Neural cell (in vitro differentiated cells): ENCODE measurements around the gene TMEM259. TPM values are rescaled to one million over a fixed set of nuclear protein-coding genes. Genes with fewer than 3 reads are reported as not detected.

Experiments used
- H2AFZ ChIP-seq: fragments of 200-600, 300-800 bp; sonication (generic), shearing (Covaris generic); 2 replicates; pipeline ENCODE4 v1.6.0; 2014; ENCODE audit warnings: low read depth, mild to moderate bottlenecking, antibody characterized with exemption, low read length, moderate library complexity
- H3F3A ChIP-seq: fragments of 200-600 bp; shearing (Covaris generic); 2 replicates; pipeline ENCODE4 v1.6.1; 2016; ENCODE audit warnings: mild to moderate bottlenecking, moderate library complexity, mixed read lengths, antibody characterized with exemption, low read length; ENCODE audit not compliant: insufficient read depth, poor library complexity, severe bottlenecking
- H3K27ac ChIP-seq: fragments of 200-600, 300-800 bp; sonication (generic), shearing (Covaris generic); 2 replicates; pipeline ENCODE4 v1.5.1; 2014; ENCODE audit warnings: mild to moderate bottlenecking, low read length, moderate library complexity
- H3K27me3 ChIP-seq: fragments of 300-800, 200-600 bp; sonication (generic), shearing (Covaris generic); 2 replicates; pipeline ENCODE4 v1.6.0; 2014; ENCODE audit warnings: mild to moderate bottlenecking, low read depth, low read length, moderate library complexity; ENCODE audit not compliant: insufficient read depth
- H3K36me3 ChIP-seq: fragments of 300-800, 200-600 bp; sonication (generic), shearing (Covaris generic); 2 replicates; pipeline ENCODE4 v1.5.1; 2014; ENCODE audit warnings: mild to moderate bottlenecking, antibody characterized with exemption, low read length, moderate library complexity; ENCODE audit not compliant: insufficient read depth
- H3K4me2 ChIP-seq: fragments of 300-800, 200-600 bp; sonication (generic), shearing (Covaris generic); 2 replicates; pipeline ENCODE4 v1.6.0; 2014; ENCODE audit warnings: mild to moderate bottlenecking, low read length
- H3K4me3 ChIP-seq: fragments of 300-800, 200-600 bp; sonication (generic), shearing (Covaris generic); 2 replicates; pipeline ENCODE4 v1.5.1; 2014; ENCODE audit warnings: mild to moderate bottlenecking, low read length, moderate library complexity
- H3K79me2 ChIP-seq: fragments of 200-600 bp; shearing (Covaris generic); replicated peaks from 2 replicates; pipeline ENCODE4 v1.6.0; 2014; ENCODE audit warnings: mild to moderate bottlenecking, low read length, moderate library complexity; ENCODE audit not compliant: insufficient read depth
- H3K9ac ChIP-seq: fragments of 300-800, 200-600 bp; sonication (generic), shearing (Covaris generic); 2 replicates; pipeline ENCODE4 v1.6.1; 2016; ENCODE audit warnings: mild to moderate bottlenecking, low read length, mixed read lengths
- H3K9me2 ChIP-seq: fragments of 200-600 bp; shearing (Covaris generic); 2 replicates; pipeline ENCODE4 v1.6.1; 2016; ENCODE audit warnings: mild to moderate bottlenecking, low read length, mixed read lengths; ENCODE audit not compliant: insufficient read depth
- H3K9me3 ChIP-seq: fragments of 200-600, 300-800 bp; sonication (generic), shearing (Covaris generic); 2 replicates; pipeline ENCODE4 v1.6.1; 2016; ENCODE audit warnings: mild to moderate bottlenecking, mixed run types, low read length, moderate library complexity, mixed read lengths
- H4K20me1 ChIP-seq: fragments of 200-600 bp; shearing (Covaris generic); 2 replicates; pipeline ENCODE4 v1.6.1; 2016; ENCODE audit warnings: mild to moderate bottlenecking, mixed run types; ENCODE audit not compliant: insufficient read depth
- CTCF ChIP-seq: fragments of 450-650 bp; IDR thresholded peaks from 2 replicates; pipeline ENCODE4 v1.5.1; 2014; ENCODE audit warnings: antibody characterized with exemption, mild to moderate bottlenecking, moderate library complexity; ENCODE audit not compliant: poor library complexity, severe bottlenecking
- EP300 ChIP-seq: fragments of 450-650 bp; conservative IDR thresholded peaks from 2 replicates; pipeline ENCODE4 v1.6.1; 2014; ENCODE audit warnings: antibody characterized with exemption, mild to moderate bottlenecking, moderate library complexity; ENCODE audit not compliant: poor library complexity, severe bottlenecking
- EZH2 ChIP-seq: fragments of 200-600, 300-800 bp; shearing (Covaris generic), sonication (generic); IDR thresholded peaks from 2 replicates; pipeline ENCODE4 v1.6.1; 2014; ENCODE audit warnings: antibody characterized with exemption, low read length, borderline replicate concordance, mild to moderate bottlenecking; ENCODE audit not compliant: insufficient read depth, poor library complexity, severe bottlenecking
- MXI1 ChIP-seq: fragments of 450-650 bp; conservative IDR thresholded peaks from 2 replicates; pipeline ENCODE4 v1.6.1; 2014; ENCODE audit warnings: antibody characterized with exemption, mild to moderate bottlenecking; ENCODE audit not compliant: poor library complexity, severe bottlenecking
- POLR2AphosphoS5 ChIP-seq: IDR thresholded peaks from 2 replicates; pipeline ENCODE4 v1.6.1; 2012
- RAD21 ChIP-seq: fragments of 450-650 bp; conservative IDR thresholded peaks from 2 replicates; pipeline ENCODE4 v1.6.1; 2014; ENCODE audit warnings: antibody characterized with exemption, mild to moderate bottlenecking, moderate library complexity
- REST ChIP-seq: IDR thresholded peaks from 2 replicates; pipeline ENCODE4 v1.6.1; 2012; ENCODE audit warnings: borderline replicate concordance
- SMC3 ChIP-seq: fragments of 450-650 bp; conservative IDR thresholded peaks from 2 replicates; pipeline ENCODE4 v1.6.1; 2014; ENCODE audit warnings: antibody characterized with exemption, mild to moderate bottlenecking, moderate library complexity; ENCODE audit not compliant: poor library complexity
- TAF1 ChIP-seq: IDR thresholded peaks from 2 replicates; pipeline ENCODE4 v1.6.1; 2012; ENCODE audit warnings: low read depth
- polyA plus RNA-seq: library from polyadenylated mRNA; depleted of rRNA; stranded (reverse); fragments of >200 nt; gene quantifications from 2 replicates; pipeline ENCODE4 v1.2.3, GENCODE V29; 2014

TMEM259 gene
- polyA plus RNA-seq, 1 donor from 2014 or later: 176 TPM

GRCh38 chr19:972281-972680, 48.6 kb downstream of the TMEM259 start:
- H2AFZ ChIP-seq: no peak overlapping the region
- H3K36me3 ChIP-seq: peaks cover 10% of the 10 kb centered on the region
- no peaks in the 10 kb centered on the region for H3K27me3 ChIP-seq
- H3K27ac ChIP-seq: no peak overlapping the region
- no peaks in the 10 kb centered on the region for H3K9me2 ChIP-seq
- H3K9me3 ChIP-seq: no peaks in the 10 kb centered on the region
- no peaks in the 10 kb centered on the region for H3K79me2 ChIP-seq
- no peaks in the 10 kb centered on the region for H4K20me1 ChIP-seq
- H3K4me3 ChIP-seq: no peak overlapping the region
- no peaks in the 10 kb centered on the region for H3F3A ChIP-seq
- no peak for TF ChIP-seq REST
- TF ChIP-seq MXI1: no peak
- TF ChIP-seq RAD21: no peak
- TF ChIP-seq POLR2AphosphoS5: no peak
- no peak for TF ChIP-seq CTCF
- no peak for TF ChIP-seq EP300
- no peak for TF ChIP-seq SMC3
- TF ChIP-seq EZH2: no peak
- no peak for TF ChIP-seq TAF1
- no peak overlapping the region for H3K4me2 ChIP-seq
- no peak overlapping the region for H3K9ac ChIP-seq

GRCh38 chr19:971795-972194, 49.1 kb downstream of the TMEM259 start:
- Histone ChIP-seq H3K4me2 (no peak overlapping the region), H4K20me1 (no peaks in the 10 kb centered on the region), H3K27ac (no peak overlapping the region), H3K9ac (no peak overlapping the region), H3K9me3 (no peaks in the 10 kb centered on the region), H3F3A (no peaks in the 10 kb centered on the region), H3K9me2 (no peaks in the 10 kb centered on the region), H3K4me3 (no peak overlapping the region), H2AFZ (no peak overlapping the region), H3K79me2 (no peaks in the 10 kb centered on the region), H3K27me3 (no peaks in the 10 kb centered on the region), H3K36me3 (peaks cover 12% of the 10 kb centered on the region)
- no peak for TF ChIP-seq REST
- TF ChIP-seq SMC3: no peak
- TF ChIP-seq EP300: no peak
- no peak for TF ChIP-seq EZH2
- TF ChIP-seq MXI1: no peak
- no peak for TF ChIP-seq POLR2AphosphoS5
- TF ChIP-seq RAD21: no peak
- no peak for TF ChIP-seq TAF1
- TF ChIP-seq CTCF: no peak
